SU-DHL-6 (cell line): ENCODE measurements around the gene ATP1A3.
A peak's percentile ranks its signal among the peaks of the same experiment; 100 is the strongest.
"Not testable (repeated sequence)": the region's sequence is repeated elsewhere in the genome, so short reads cannot be mapped to it uniquely, and the experiment has no call there.

Source experiments
- H2AFZ ChIP-seq: fragments of 200-600 bp; sonication (generic); 2 replicates; pipeline ENCODE4 v1.6.1; 2014; ENCODE audit warnings: low read depth, mild to moderate bottlenecking, moderate library complexity, mixed read lengths, antibody characterized with exemption, low read length; ENCODE audit not compliant: severe bottlenecking
- H3F3A ChIP-seq: fragments of 200-600 bp; shearing (Covaris generic); 2 replicates; pipeline ENCODE4 v1.6.0; 2016; ENCODE audit warnings: antibody characterized with exemption, mild to moderate bottlenecking; ENCODE audit not compliant: insufficient read depth
- H3K27ac ChIP-seq: fragments of 200-600 bp; sonication (generic); 2 replicates; pipeline ENCODE4 v1.5.1; 2016; ENCODE audit warnings: low read depth, mild to moderate bottlenecking, low read length, moderate library complexity, mixed read lengths
- H3K27me3 ChIP-seq: fragments of 200-600 bp; sonication (generic), shearing (Covaris generic); 2 replicates; pipeline ENCODE4 v1.6.0; 2014; ENCODE audit warnings: mild to moderate bottlenecking, low read length
- H3K36me3 ChIP-seq: fragments of 200-600 bp; sonication (generic); 2 replicates; pipeline ENCODE4 v1.6.1; 2014; ENCODE audit warnings: mild to moderate bottlenecking, low read length, mixed read lengths
- H3K4me2 ChIP-seq: fragments of 300-600, 200-600 bp; shearing (Covaris generic), sonication (generic); 2 replicates; pipeline ENCODE4 v1.6.0; 2014; ENCODE audit warnings: low read length, low read depth, mild to moderate bottlenecking; ENCODE audit not compliant: poor library complexity, severe bottlenecking
- H3K4me3 ChIP-seq: fragments of 200-600 bp; sonication (generic); 2 replicates; pipeline ENCODE4 v1.5.1; 2014; ENCODE audit warnings: antibody characterized with exemption, low read length, mild to moderate bottlenecking, mixed read lengths; ENCODE audit not compliant: insufficient read depth, poor library complexity, severe bottlenecking
- H3K79me2 ChIP-seq: fragments of 200-600 bp; sonication (generic); 2 replicates; pipeline ENCODE4 v1.6.1; 2014; ENCODE audit warnings: mild to moderate bottlenecking, low read length, moderate library complexity; ENCODE audit not compliant: insufficient read depth
- H3K9ac ChIP-seq: fragments of 200-600 bp; sonication (generic); 2 replicates; pipeline ENCODE4 v1.7.0; 2014; ENCODE audit warnings: mild to moderate bottlenecking, low read length
- H3K9me2 ChIP-seq: fragments of 200-600 bp; sonication (generic); replicated peaks from 2 replicates; pipeline ENCODE4 v1.6.1; 2014; ENCODE audit warnings: low read length; ENCODE audit not compliant: insufficient read depth
- H3K9me3 ChIP-seq: fragments of 200-600 bp; sonication (generic); 2 replicates; pipeline ENCODE4 v1.6.1; 2014; ENCODE audit warnings: low read length, mixed read lengths; ENCODE audit not compliant: insufficient read depth
- H4K20me1 ChIP-seq: fragments of 200-600 bp; sonication (generic); 2 replicates; pipeline ENCODE4 v1.6.1; 2014; ENCODE audit warnings: low read depth, mild to moderate bottlenecking, antibody characterized with exemption, low read length, moderate library complexity, mixed read lengths
- CTCF ChIP-seq: fragments of 200-600 bp; sonication (generic); IDR thresholded peaks from one replicate; pipeline ENCODE4 v1.5.1; 2017; ENCODE audit warnings: antibody characterized with exemption, mild to moderate bottlenecking, low read length, moderate library complexity; ENCODE audit not compliant: insufficient read depth, poor library complexity, severe bottlenecking
- EZH2phosphoT487 ChIP-seq: fragments of 200-600 bp; sonication (generic), shearing (Covaris generic); conservative IDR thresholded peaks from 2 replicates; pipeline ENCODE4 v1.6.1; 2018; ENCODE audit warnings: mild to moderate bottlenecking, antibody characterized with exemption, low read length, moderate library complexity, mixed read lengths

The ATP1A3 gene

GRCh38 chr19:41939861-41940730, 53.9 kb downstream of the ATP1A3 start:
- Histone ChIP-seq H3K9me2 (no peaks in the 10 kb centered on the region), H3K27me3 (no peaks in the 10 kb centered on the region), H3K9ac (peak overlapping the region; percentile 92), H3K9me3 (no peaks in the 10 kb centered on the region), H3K4me2 (peak overlapping the region; percentile 92), H3K36me3 (no peaks in the 10 kb centered on the region), H3K4me3 (peak overlapping the region; percentile 66), H2AFZ (no peak overlapping the region), H3F3A (peaks cover 70% of the 10 kb centered on the region), H4K20me1 (no peaks in the 10 kb centered on the region), H3K79me2 (peaks cover 4% of the 10 kb centered on the region; the same call in 1 of the 2 replicates), H3K27ac (peak overlapping the region; percentile 99)
- TF ChIP-seq EZH2phosphoT487 (no peak), CTCF (no peak)

GRCh38 chr19:41939209-41939608, 54.8 kb downstream of the ATP1A3 start:
- H3K79me2 ChIP-seq, H3K36me3 ChIP-seq, H3K9me3 ChIP-seq, H4K20me1 ChIP-seq, H3K4me3 ChIP-seq, H2AFZ ChIP-seq, H3K9me2 ChIP-seq, H3K27me3 ChIP-seq: not testable (repeated sequence)
- Histone ChIP-seq H3K9ac (peak overlapping the region; percentile 92), H3F3A (peaks cover 62% of the 10 kb centered on the region), H3K27ac (peak overlapping the region; percentile 99), H3K4me2 (peak overlapping the region; percentile 92)

- H3K79me2 ChIP-seq: peaks cover 4% of the 10 kb centered on the region; the same call in 1 of the 2 replicates
- H3K9me2 ChIP-seq: no peaks in the 10 kb centered on the region
- H3F3A ChIP-seq: peaks cover 62% of the 10 kb centered on the region
- H2AFZ ChIP-seq: no peak overlapping the region
- H3K9ac ChIP-seq: peak overlapping the region; percentile 81
- no peaks in the 10 kb centered on the region for H3K9me3 ChIP-seq
- peak overlapping the region; percentile 84 for H3K4me2 ChIP-seq
- peak overlapping the region; percentile 50 for H3K4me3 ChIP-seq
- peak overlapping the region; percentile 99 for H3K27ac ChIP-seq
- TF ChIP-seq EZH2phosphoT487 (no peak), CTCF (no peak)
- H3K36me3 ChIP-seq: no peaks in the 10 kb centered on the region
- H4K20me1 ChIP-seq: no peaks in the 10 kb centered on the region
- no peaks in the 10 kb centered on the region for H3K27me3 ChIP-seq
Measured at GRCh38 chr19:41937525-41938468, 56.2 kb downstream of the ATP1A3 start.
